ENCODE results near the gene FCHSD2.
A peak's percentile ranks its signal among the peaks of the same experiment; 100 is the strongest.
"Not testable (repeated sequence)": the region's sequence is repeated elsewhere in the genome, so short reads cannot be mapped to it uniquely, and the experiment has no call there.

The FCHSD2 gene

DNA sequence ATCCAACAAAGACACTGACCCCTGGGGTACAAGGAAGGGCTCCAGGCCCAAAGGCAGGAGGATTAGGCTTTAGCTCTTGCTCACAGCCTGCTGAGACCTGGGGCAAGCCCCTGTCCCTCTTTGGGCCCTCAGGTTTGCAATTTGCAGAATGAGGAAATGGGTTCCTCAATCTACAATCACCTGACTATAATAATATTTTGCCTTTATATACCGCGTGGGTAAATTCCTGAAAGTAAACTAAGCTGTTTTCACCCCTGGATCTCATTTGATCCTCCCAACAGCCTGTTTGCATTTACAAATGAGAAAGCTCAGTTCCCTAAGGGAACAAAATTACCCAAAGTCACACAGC, 349.1 kb downstream of the FCHSD2 start:
- H3K9ac ChIP-seq, result no peak overlapping the region
- H2AFZ ChIP-seq, result peak overlapping the region; percentile 83
- no peaks in the 10 kb centered on the region for H3K79me2 ChIP-seq
- no peaks in the 10 kb centered on the region for H3K9me3 ChIP-seq (ENCODE audit: control insufficient read depth, low read length)
- H3K4me2 ChIP-seq (ENCODE audit: low read length), result peak overlapping the region; percentile 45
- peaks cover 12% of the 10 kb centered on the region for H3K4me1 ChIP-seq
- no peaks in the 10 kb centered on the region for H3K36me3 ChIP-seq (ENCODE audit: control insufficient read depth, insufficient read depth, low read length)
- H3K27ac ChIP-seq, result peak overlapping the region; percentile 89
- TF ChIP-seq, protein P1, sequence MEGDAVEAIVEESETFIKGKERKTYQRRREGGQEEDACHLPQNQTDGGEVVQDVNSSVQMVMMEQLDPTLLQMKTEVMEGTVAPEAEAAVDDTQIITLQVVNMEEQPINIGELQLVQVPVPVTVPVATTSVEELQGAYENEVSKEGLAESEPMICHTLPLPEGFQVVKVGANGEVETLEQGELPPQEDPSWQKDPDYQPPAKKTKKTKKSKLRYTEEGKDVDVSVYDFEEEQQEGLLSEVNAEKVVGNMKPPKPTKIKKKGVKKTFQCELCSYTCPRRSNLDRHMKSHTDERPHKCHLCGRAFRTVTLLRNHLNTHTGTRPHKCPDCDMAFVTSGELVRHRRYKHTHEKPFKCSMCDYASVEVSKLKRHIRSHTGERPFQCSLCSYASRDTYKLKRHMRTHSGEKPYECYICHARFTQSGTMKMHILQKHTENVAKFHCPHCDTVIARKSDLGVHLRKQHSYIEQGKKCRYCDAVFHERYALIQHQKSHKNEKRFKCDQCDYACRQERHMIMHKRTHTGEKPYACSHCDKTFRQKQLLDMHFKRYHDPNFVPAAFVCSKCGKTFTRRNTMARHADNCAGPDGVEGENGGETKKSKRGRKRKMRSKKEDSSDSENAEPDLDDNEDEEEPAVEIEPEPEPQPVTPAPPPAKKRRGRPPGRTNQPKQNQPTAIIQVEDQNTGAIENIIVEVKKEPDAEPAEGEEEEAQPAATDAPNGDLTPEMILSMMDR (IDR thresholded peaks at IDR 0.05), result no peak
- H3K4me3 ChIP-seq (ENCODE audit: low read depth, low read length), result peak overlapping the region; percentile 85
- H3K27me3 ChIP-seq (ENCODE audit: control insufficient read depth, insufficient read depth, low read length), result no peaks in the 10 kb centered on the region

DNA sequence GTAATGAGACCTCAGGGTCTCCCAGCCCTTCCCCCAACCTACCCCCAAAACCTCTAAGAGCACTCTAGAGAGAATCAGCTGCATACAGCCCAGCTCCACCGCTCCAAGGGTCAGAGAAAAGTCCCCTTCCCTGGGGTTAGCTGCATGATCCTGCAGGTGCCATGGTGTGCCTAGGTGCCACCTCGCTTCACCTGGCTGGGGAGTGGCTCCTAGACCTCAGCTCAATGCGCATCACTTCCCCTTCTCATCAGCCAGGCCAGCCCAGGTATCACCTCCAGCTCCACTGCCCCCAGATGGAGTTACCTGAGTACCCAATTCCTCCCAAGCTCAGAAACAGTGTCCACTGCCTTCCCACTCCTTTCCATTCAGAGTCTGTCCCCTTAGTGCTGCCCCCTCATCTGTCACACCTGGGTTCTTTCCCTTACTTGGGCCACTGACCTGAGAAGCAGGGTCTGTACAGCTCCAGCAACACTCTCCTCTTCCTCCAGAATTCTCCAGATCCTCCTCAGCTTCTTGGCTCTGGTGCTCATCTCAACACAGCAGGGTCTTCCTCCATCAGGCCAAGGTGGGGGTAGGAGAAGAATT, 349.6 kb downstream of the FCHSD2 start:
- Histone ChIP-seq H3K79me2 (no peaks in the 10 kb centered on the region), H3K4me1 (peaks cover 17% of the 10 kb centered on the region), H3K9me3 (ENCODE audit: control insufficient read depth, low read length) (no peaks in the 10 kb centered on the region), H3K27me3 (ENCODE audit: control insufficient read depth, insufficient read depth, low read length) (no peaks in the 10 kb centered on the region), H3K4me3 (ENCODE audit: low read depth, low read length) (no peak overlapping the region), H3K36me3 (ENCODE audit: control insufficient read depth, insufficient read depth, low read length) (no peaks in the 10 kb centered on the region), H2AFZ (no peak overlapping the region), H3K4me2 (ENCODE audit: low read length) (no peak overlapping the region), H3K9ac (no peak overlapping the region), H3K27ac (no peak overlapping the region)
- TF ChIP-seq, protein P1 (IDR thresholded peaks at IDR 0.05), result no peak

DNA sequence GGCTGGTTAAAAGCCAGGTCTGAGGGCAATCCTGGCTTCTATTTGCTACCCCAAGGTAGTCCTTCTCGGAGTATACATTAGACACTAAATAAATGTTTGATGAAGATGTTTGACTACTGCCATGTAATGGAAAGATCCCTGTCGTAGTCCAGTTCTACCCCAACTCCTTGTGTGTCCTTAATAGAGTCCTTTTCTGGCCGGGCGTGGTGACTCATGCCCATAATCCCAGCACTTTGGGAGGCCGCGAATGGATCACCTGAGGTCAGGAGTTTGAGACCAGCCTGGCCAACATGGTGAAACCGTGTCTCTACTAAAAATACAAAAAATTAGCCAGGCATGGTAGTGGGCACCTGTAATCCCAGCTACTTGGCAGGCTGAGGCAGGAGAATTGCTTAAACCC, 350.9 kb downstream of the FCHSD2 start:
- H3K27me3 ChIP-seq (ENCODE audit: control insufficient read depth, insufficient read depth, low read length); H3K27ac ChIP-seq; H3K9me3 ChIP-seq (ENCODE audit: control insufficient read depth, low read length); H3K36me3 ChIP-seq (ENCODE audit: control insufficient read depth, insufficient read depth, low read length); H2AFZ ChIP-seq; H3K4me3 ChIP-seq (ENCODE audit: low read depth, low read length); H3K9ac ChIP-seq; H3K4me2 ChIP-seq (ENCODE audit: low read length); H3K79me2 ChIP-seq: not testable (repeated sequence)
- peaks cover 25% of the 10 kb centered on the region for H3K4me1 ChIP-seq

DNA sequence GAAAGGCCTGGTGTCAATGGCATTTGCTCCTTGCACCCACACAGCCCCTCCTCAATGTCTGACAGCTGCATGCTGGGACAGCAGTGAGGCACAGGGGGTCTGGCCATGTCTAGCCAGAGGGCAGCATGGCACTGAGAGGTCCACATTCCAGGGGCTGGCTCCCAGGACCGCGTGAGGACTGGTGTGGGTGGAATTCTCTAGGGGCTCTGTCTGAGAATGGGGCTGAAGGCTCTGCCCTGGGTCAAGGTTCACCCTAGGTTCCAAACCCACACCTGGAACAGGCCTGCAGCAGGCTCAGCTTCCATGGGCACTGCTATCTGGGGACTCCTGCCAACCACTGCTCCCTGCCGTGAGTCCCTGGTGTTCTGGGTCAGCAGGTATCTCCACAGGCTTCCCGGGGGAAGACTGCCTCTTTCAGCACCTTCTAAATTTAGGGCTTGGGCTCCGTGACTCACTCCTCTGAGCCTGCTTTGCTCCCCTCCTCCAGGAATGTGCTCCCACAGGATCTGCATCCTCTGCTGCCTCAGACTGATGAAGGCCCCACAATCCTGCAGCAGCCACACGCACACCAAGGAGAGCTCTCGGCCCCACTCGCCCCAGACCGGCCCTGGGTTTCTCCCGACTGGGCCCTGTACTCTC, 352.5 kb downstream of the FCHSD2 start:
- Histone ChIP-seq H3K27me3 (ENCODE audit: control insufficient read depth, insufficient read depth, low read length) (no peaks in the 10 kb centered on the region), H3K27ac (peak overlapping the region; percentile 69), H3K79me2 (no peaks in the 10 kb centered on the region), H3K4me2 (ENCODE audit: low read length) (peak overlapping the region; percentile 5), H3K36me3 (ENCODE audit: control insufficient read depth, insufficient read depth, low read length) (no peaks in the 10 kb centered on the region), H2AFZ (peak overlapping the region; percentile 62), H3K9me3 (ENCODE audit: control insufficient read depth, low read length) (no peaks in the 10 kb centered on the region), H3K4me3 (ENCODE audit: low read depth, low read length) (no peak overlapping the region), H3K4me1 (peaks cover 24% of the 10 kb centered on the region), H3K9ac (no peak overlapping the region)
- TF ChIP-seq, protein P1 (IDR thresholded peaks at IDR 0.05), result no peak

DNA sequence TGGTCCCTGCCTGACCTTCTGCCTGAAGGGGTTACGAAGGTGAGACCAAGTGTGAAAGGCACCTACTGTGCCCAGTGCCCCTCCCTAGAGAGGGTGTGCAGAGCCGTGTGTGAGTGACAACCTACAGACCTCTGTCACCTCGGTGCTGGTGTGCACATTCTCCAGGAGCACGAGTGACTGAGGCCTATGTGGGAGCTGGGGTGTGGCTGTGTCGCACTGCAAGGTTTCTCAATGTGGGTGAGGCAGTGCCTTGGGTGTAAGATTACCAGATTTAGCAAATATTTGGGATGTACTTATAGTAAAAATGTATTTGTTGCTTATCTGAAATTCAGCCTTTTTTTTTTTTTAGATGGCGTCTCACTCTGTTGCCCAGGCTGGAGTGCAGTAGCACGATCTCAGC, 353.9 kb downstream of the FCHSD2 start:
- no peaks in the 10 kb centered on the region for H3K27me3 ChIP-seq (ENCODE audit: control insufficient read depth, insufficient read depth, low read length)
- no peaks in the 10 kb centered on the region for H3K79me2 ChIP-seq
- H2AFZ ChIP-seq, result no peak overlapping the region
- no peaks in the 10 kb centered on the region for H3K36me3 ChIP-seq (ENCODE audit: control insufficient read depth, insufficient read depth, low read length)
- H3K9ac ChIP-seq, result no peak overlapping the region
- H3K9me3 ChIP-seq (ENCODE audit: control insufficient read depth, low read length), result no peaks in the 10 kb centered on the region
- H3K4me3 ChIP-seq (ENCODE audit: low read depth, low read length), result no peak overlapping the region
- peak overlapping the region; percentile 79 for H3K27ac ChIP-seq
- H3K4me2 ChIP-seq (ENCODE audit: low read length), result no peak overlapping the region
- TF ChIP-seq, protein P1 (IDR thresholded peaks at IDR 0.05), result no peak
- H3K4me1 ChIP-seq, result peaks cover 21% of the 10 kb centered on the region
